ENCODE data around the gene CEP192.

- TF ChIP-seq, protein P1, sequence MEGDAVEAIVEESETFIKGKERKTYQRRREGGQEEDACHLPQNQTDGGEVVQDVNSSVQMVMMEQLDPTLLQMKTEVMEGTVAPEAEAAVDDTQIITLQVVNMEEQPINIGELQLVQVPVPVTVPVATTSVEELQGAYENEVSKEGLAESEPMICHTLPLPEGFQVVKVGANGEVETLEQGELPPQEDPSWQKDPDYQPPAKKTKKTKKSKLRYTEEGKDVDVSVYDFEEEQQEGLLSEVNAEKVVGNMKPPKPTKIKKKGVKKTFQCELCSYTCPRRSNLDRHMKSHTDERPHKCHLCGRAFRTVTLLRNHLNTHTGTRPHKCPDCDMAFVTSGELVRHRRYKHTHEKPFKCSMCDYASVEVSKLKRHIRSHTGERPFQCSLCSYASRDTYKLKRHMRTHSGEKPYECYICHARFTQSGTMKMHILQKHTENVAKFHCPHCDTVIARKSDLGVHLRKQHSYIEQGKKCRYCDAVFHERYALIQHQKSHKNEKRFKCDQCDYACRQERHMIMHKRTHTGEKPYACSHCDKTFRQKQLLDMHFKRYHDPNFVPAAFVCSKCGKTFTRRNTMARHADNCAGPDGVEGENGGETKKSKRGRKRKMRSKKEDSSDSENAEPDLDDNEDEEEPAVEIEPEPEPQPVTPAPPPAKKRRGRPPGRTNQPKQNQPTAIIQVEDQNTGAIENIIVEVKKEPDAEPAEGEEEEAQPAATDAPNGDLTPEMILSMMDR (IDR thresholded peaks at IDR 0.05) = no peak
- TF ChIP-seq POLR2A (IDR thresholded peaks at IDR 0.05) = no peak
Observed at GRCh38 chr18:12990641-12990966, 558 bp upstream of the CEP192 start.

Data from testis (tissue), 2 donors.